Adrenal gland (tissue), 5 donors: ENCODE measurements around the gene COX4I1.

Source experiments
- CTCF ChIP-seq, 6 experiments: fragments of 450-650 bp in 4 of 6; fragments of 200-600 bp in 2 of 6; sonication (generic) in 1 of 6; IDR thresholded peaks; 1 replicate in 5 of 6; 2 replicates in 1 of 6; pipeline versions ENCODE4 v1.5.1 to v1.8.0; 2016 to 2021; ENCODE audit warnings: antibody characterized with exemption in 6 of 6, mild to moderate bottlenecking in 2 of 6, moderate library complexity in 1 of 6
- POLR2A ChIP-seq, 2 donors: fragments of 450-650 bp; IDR thresholded peaks; one replicate each; pipeline ENCODE4 v1.6.1; 2017; ENCODE audit warnings: antibody characterized with exemption in 2 of 2, mild to moderate bottlenecking in 2 of 2, moderate library complexity in 1 of 2
- donor health status: DM: no; HTN: no; CAD: no.

- TF ChIP-seq CTCF (IDR thresholded peaks at IDR 0.05) = no peak
- TF ChIP-seq POLR2A (IDR thresholded peaks at IDR 0.05) = no peak
Observed at GRCh38 chr16:85835227-85835751, 35.8 kb downstream of the COX4I1 start.
